Kidney capillary endothelial cell (primary cell): Measurements from ENCODE around the gene NLGN4X.
"Not testable (repeated sequence)": the region's sequence is repeated elsewhere in the genome, so short reads cannot be mapped to it uniquely, and the experiment has no call there.

Experiments used
- DNase-seq: peaks from one replicate; pipeline ENCODE4 v3.0.0-alpha.2; 2018; ENCODE audit warnings: low spot score

NLGN4X gene

GRCh38 chrX:6005856-6006255 is 222.8 kb downstream of the NLGN4X start:
- DNase-seq, result no peak

- no peak for DNase-seq
Observed at GRCh38 chrX:6004529-6004928, 224.1 kb downstream of the NLGN4X start.

- DNase-seq, result no peak
Observed at GRCh38 chrX:6002056-6002455, 226.6 kb downstream of the NLGN4X start.

- DNase-seq, result no peak
Observed at GRCh38 chrX:5998901-5999300, 229.8 kb downstream of the NLGN4X start.

GRCh38 chrX:5998456-5998855 is 230.2 kb downstream of the NLGN4X start:
- no peak for DNase-seq

GRCh38 chrX:5991393-5991792 is 237.3 kb downstream of the NLGN4X start:
- no peak for DNase-seq

- DNase-seq, result no peak
Observed at GRCh38 chrX:5979338-5979737, 249.3 kb downstream of the NLGN4X start.

GRCh38 chrX:5976332-5976731 is 252.3 kb downstream of the NLGN4X start:
- no peak for DNase-seq

- DNase-seq, result no peak
Observed at GRCh38 chrX:5971300-5971699, 257.4 kb downstream of the NLGN4X start.

GRCh38 chrX:5965406-5965805 is 263.3 kb downstream of the NLGN4X start:
- DNase-seq, result no peak

GRCh38 chrX:5959286-5959685 is 269.4 kb downstream of the NLGN4X start:
- no peak for DNase-seq

GRCh38 chrX:5958523-5958922 is 270.1 kb downstream of the NLGN4X start:
- DNase-seq, result no peak

GRCh38 chrX:5957506-5957905 is 271.2 kb downstream of the NLGN4X start:
- DNase-seq, result no peak

- DNase-seq, result no peak
Observed at GRCh38 chrX:5936438-5936837, 292.2 kb downstream of the NLGN4X start.

GRCh38 chrX:5928224-5928623 is 300.4 kb downstream of the NLGN4X start:
- no peak for DNase-seq

GRCh38 chrX:5916945-5917344 is 311.7 kb downstream of the NLGN4X start:
- DNase-seq, result no peak

- no peak for DNase-seq
Observed at GRCh38 chrX:5915783-5916182, 312.9 kb downstream of the NLGN4X start.

GRCh38 chrX:5907207-5907606 is 321.5 kb downstream of the NLGN4X start:
- no peak for DNase-seq

GRCh38 chrX:5903586-5904190 is 325.0 kb downstream of the NLGN4X start:
- DNase-seq, result not testable (repeated sequence)

- DNase-seq, result no peak
Observed at GRCh38 chrX:5898463-5898862, 330.2 kb downstream of the NLGN4X start.

GRCh38 chrX:5891378-5891777 is 337.3 kb downstream of the NLGN4X start:
- no peak for DNase-seq

GRCh38 chrX:5876984-5877596 is 351.6 kb downstream of the NLGN4X start:
- peak; percentile 24 for DNase-seq

- DNase-seq, result no peak
Observed at GRCh38 chrX:5870238-5870637, 358.4 kb downstream of the NLGN4X start.

- DNase-seq, result no peak
Observed at GRCh38 chrX:5869786-5870185, 358.9 kb downstream of the NLGN4X start.
